Measurements from ENCODE around the gene ARFGEF3. TPM values are rescaled to one million over a fixed set of nuclear protein-coding genes. Genes with fewer than 3 reads are reported as not detected.
"Not testable (repeated sequence)": the region's sequence is repeated elsewhere in the genome, so short reads cannot be mapped to it uniquely, and the experiment has no call there.

Gene ARFGEF3
- total and polyA plus RNA-seq, 4 donors, result 0.06 to 0.33 (median 0.16) TPM

DNA sequence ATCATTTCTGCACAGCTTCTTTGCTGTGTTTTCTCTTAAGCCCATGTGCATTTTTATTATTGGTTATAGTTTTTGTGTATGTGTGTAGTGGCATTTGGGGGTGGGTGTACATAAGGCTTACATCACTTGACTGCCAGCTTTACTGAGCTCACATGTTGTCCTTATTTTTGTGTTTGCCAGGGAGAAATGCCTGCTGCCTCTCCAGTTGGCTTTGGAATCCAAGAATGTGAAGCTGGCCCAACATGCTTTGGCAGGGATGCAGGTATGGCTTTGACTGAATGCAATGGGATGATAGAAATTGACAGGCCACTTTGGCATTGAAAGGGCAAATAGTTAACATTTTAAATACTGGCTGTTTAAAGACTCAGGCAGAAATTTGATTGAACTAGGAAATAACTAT is 45.1 kb downstream of the ARFGEF3 start (continued):
- no peak for TF ChIP-seq YY1 (IDR thresholded peaks at IDR 0.05)
- TF ChIP-seq SP1 (IDR thresholded peaks at IDR 0.05), result no peak
- no peak for TF ChIP-seq JUND (IDR thresholded peaks at IDR 0.05)
- TF ChIP-seq GABPA (IDR thresholded peaks at IDR 0.05 in 1 of 2, conservative IDR thresholded peaks at IDR 0.05 in 1 of 2), result no peak
- TF ChIP-seq, protein P1, sequence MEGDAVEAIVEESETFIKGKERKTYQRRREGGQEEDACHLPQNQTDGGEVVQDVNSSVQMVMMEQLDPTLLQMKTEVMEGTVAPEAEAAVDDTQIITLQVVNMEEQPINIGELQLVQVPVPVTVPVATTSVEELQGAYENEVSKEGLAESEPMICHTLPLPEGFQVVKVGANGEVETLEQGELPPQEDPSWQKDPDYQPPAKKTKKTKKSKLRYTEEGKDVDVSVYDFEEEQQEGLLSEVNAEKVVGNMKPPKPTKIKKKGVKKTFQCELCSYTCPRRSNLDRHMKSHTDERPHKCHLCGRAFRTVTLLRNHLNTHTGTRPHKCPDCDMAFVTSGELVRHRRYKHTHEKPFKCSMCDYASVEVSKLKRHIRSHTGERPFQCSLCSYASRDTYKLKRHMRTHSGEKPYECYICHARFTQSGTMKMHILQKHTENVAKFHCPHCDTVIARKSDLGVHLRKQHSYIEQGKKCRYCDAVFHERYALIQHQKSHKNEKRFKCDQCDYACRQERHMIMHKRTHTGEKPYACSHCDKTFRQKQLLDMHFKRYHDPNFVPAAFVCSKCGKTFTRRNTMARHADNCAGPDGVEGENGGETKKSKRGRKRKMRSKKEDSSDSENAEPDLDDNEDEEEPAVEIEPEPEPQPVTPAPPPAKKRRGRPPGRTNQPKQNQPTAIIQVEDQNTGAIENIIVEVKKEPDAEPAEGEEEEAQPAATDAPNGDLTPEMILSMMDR (IDR thresholded peaks at IDR 0.05; ENCODE audit: low read depth, low read length, missing input control), result no peak

DNA sequence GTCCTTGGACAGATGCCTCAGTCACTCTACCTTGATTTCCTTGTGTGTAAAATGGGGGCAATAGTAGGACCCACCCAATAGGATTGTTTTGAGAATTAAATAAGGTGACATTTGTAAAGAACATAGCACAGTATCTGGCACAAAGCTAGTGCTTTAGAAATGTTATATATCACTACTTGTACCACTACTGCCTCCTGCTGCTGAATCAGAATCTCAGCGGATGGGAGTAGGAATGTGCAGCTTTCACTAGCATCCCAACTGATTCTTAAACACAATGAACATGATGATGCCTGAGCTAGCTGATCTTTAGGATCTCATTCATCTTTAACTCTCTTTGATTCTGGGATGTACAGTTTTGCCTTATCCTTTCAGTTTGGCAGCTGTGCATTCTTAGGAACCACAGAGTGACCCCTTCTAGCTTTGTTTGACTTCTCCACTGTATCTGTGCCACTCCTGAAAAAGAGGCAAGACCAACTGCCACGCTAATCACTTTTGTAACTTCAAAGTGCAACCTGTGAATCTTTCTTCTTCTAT is 49.4 kb downstream of the ARFGEF3 start:
- Histone ChIP-seq H3K4me3 (ENCODE audit: low read depth in 1 of 3, low read length in 3 of 3) (no peak overlapping the region), H3K27me3 (ENCODE audit: control insufficient read depth in 4 of 4, insufficient read depth in 4 of 4, low read length in 3 of 4) (peaks cover 0 to 3% (median 0%) of the 10 kb centered on the region in 4 donors), H3K4me1 (ENCODE audit: control insufficient read depth in 4 of 4, insufficient read depth in 4 of 4, low read length in 3 of 4) (no peaks in the 10 kb centered on the region), H3K9me3 (ENCODE audit: control insufficient read depth in 4 of 4, low read length in 3 of 4) (no peaks in the 10 kb centered on the region), H3K36me3 (ENCODE audit: control insufficient read depth in 4 of 4, insufficient read depth in 3 of 4, low read depth in 1 of 4, low read length in 3 of 4) (no peaks in the 10 kb centered on the region), H3K27ac (ENCODE audit: low read depth in 1 of 2, low read length in 2 of 2) (no peak overlapping the region), H3K9ac (ENCODE audit: low read depth in 1 of 2, low read length in 2 of 2) (no peak overlapping the region)
- no peak for TF ChIP-seq YY1 (IDR thresholded peaks at IDR 0.05)
- TF ChIP-seq JUND (IDR thresholded peaks at IDR 0.05), result no peak
- TF ChIP-seq, protein P2, sequence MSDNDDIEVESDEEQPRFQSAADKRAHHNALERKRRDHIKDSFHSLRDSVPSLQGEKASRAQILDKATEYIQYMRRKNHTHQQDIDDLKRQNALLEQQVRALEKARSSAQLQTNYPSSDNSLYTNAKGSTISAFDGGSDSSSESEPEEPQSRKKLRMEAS (IDR thresholded peaks at IDR 0.05), result no peak
- no peak for TF ChIP-seq RXRA (IDR thresholded peaks at IDR 0.05)
- TF ChIP-seq RAD21 (IDR thresholded peaks at IDR 0.05), result no peak
- no peak for DNase-seq (ENCODE audit: low spot score)
- WGBS, result 84% methylated on average over 2 of the region's 2 CpGs

DNA sequence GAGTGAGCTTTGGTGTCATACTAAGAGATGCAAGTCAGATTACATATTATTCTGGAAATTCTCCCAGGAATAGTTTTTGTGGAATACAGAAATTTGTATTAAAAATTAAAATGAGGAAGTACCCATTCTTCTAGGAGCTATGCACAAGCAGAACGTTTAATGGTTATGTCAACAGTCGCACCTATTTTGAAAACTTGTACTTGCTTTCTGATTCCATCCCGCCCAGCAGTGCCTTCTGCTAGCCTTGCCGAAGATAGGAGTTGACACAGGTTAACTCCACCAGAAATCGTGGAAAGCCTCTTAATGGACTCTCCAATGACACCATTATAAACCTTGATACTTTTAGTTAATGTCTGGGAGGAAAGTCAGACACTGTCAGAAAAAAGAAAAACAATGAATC is 49.9 kb downstream of the ARFGEF3 start:
- TF ChIP-seq, protein P3, sequence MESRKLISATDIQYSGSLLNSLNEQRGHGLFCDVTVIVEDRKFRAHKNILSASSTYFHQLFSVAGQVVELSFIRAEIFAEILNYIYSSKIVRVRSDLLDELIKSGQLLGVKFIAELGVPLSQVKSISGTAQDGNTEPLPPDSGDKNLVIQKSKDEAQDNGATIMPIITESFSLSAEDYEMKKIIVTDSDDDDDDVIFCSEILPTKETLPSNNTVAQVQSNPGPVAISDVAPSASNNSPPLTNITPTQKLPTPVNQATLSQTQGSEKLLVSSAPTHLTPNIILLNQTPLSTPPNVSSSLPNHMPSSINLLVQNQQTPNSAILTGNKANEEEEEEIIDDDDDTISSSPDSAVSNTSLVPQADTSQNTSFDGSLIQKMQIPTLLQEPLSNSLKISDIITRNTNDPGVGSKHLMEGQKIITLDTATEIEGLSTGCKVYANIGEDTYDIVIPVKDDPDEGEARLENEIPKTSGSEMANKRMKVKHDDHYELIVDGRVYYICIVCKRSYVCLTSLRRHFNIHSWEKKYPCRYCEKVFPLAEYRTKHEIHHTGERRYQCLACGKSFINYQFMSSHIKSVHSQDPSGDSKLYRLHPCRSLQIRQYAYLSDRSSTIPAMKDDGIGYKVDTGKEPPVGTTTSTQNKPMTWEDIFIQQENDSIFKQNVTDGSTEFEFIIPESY (IDR thresholded peaks at IDR 0.05), result no peak
- TF ChIP-seq JUND (IDR thresholded peaks at IDR 0.05), result no peak
- TF ChIP-seq TAF1 (conservative IDR thresholded peaks at IDR 0.05), result no peak
- TF ChIP-seq RAD21 (IDR thresholded peaks at IDR 0.05), result no peak
- Histone ChIP-seq H3K9me3 (ENCODE audit: control insufficient read depth in 4 of 4, low read length in 3 of 4) (no peaks in the 10 kb centered on the region), H3K27ac (ENCODE audit: low read depth in 1 of 2, low read length in 2 of 2) (no peak overlapping the region), H3K9ac (ENCODE audit: low read depth in 1 of 2, low read length in 2 of 2) (no peak overlapping the region), H3K36me3 (ENCODE audit: control insufficient read depth in 4 of 4, insufficient read depth in 3 of 4, low read depth in 1 of 4, low read length in 3 of 4) (no peaks in the 10 kb centered on the region), H3K4me3 (ENCODE audit: low read depth in 1 of 3, low read length in 3 of 3) (no peak overlapping the region), H3K4me1 (ENCODE audit: control insufficient read depth in 4 of 4, insufficient read depth in 4 of 4, low read length in 3 of 4) (no peaks in the 10 kb centered on the region), H3K27me3 (ENCODE audit: control insufficient read depth in 4 of 4, insufficient read depth in 4 of 4, low read length in 3 of 4) (peaks cover 0 to 2% (median 0%) of the 10 kb centered on the region in 4 donors)
- 66% methylated on average over 5 of the region's 5 CpGs for WGBS
- no peak for DNase-seq (ENCODE audit: low spot score)

GRCh38 chr6:138212530-138212929 is 50.8 kb downstream of the ARFGEF3 start:
- H3K9me3 ChIP-seq (ENCODE audit: control insufficient read depth in 4 of 4, low read length in 3 of 4); H3K27me3 ChIP-seq (ENCODE audit: control insufficient read depth in 4 of 4, insufficient read depth in 4 of 4, low read length in 3 of 4); H3K9ac ChIP-seq (ENCODE audit: low read depth in 1 of 2, low read length in 2 of 2); H3K27ac ChIP-seq (ENCODE audit: low read depth in 1 of 2, low read length in 2 of 2); DNase-seq (ENCODE audit: low spot score); H3K4me3 ChIP-seq (ENCODE audit: low read depth in 1 of 3, low read length in 3 of 3); H3K4me1 ChIP-seq (ENCODE audit: control insufficient read depth in 4 of 4, insufficient read depth in 4 of 4, low read length in 3 of 4); H3K36me3 ChIP-seq (ENCODE audit: control insufficient read depth in 4 of 4, insufficient read depth in 3 of 4, low read depth in 1 of 4, low read length in 3 of 4): not testable (repeated sequence)
- 98% methylated on average over 2 of the region's 2 CpGs for WGBS
